SK-N-SH (cell line): ENCODE measurements around the gene CDRT15L2.
"Not testable (repeated sequence)": the region's sequence is repeated elsewhere in the genome, so short reads cannot be mapped to it uniquely, and the experiment has no call there.

ENCODE experiments used
- FOXJ3 ChIP-seq: sonication (generic); formaldehyde crosslinking; IDR thresholded peaks from 2 replicates; pipeline ENCODE4 v1.5.1; 2020; ENCODE audit warnings: mild to moderate bottlenecking, missing genetic modification reagents
- FOXM1 ChIP-seq: IDR thresholded peaks from 2 replicates; pipeline ENCODE4 v1.4.0; 2012; ENCODE audit warnings: low read depth, mild to moderate bottlenecking
- GABPA ChIP-seq: IDR thresholded peaks from 2 replicates; pipeline ENCODE4 v1.4.0; 2012; ENCODE audit warnings: low read depth, mild to moderate bottlenecking
- POLR2AphosphoS5 ChIP-seq: IDR thresholded peaks from 2 replicates; pipeline ENCODE4 v1.6.1; 2012; ENCODE audit warnings: low read depth, low read length
- RAD21 ChIP-seq: IDR thresholded peaks from 2 replicates; pipeline ENCODE4 v1.6.1; 2012; ENCODE audit warnings: mild to moderate bottlenecking, low read length
- RFX5 ChIP-seq: IDR thresholded peaks from 2 replicates; pipeline ENCODE4 v1.6.1; 2012; ENCODE audit warnings: mild to moderate bottlenecking, improper control_type of control experiment, low read length
- TAF1 ChIP-seq: IDR thresholded peaks from 2 replicates; pipeline ENCODE4 v1.6.1; 2012; ENCODE audit warnings: low read depth, mild to moderate bottlenecking, low read length, moderate library complexity, borderline replicate concordance
- TEAD4 ChIP-seq: IDR thresholded peaks from 2 replicates; pipeline ENCODE4 v1.4.0; 2012; ENCODE audit warnings: mild to moderate bottlenecking, borderline replicate concordance; ENCODE audit not compliant: insufficient read depth
- TF ChIP-seq, protein P1 (sequence below): fragments of 200-600 bp; sonication (generic); IDR thresholded peaks from 2 replicates; pipeline ENCODE4 v1.6.1; 2017; ENCODE audit warnings: antibody characterized with exemption, mild to moderate bottlenecking, moderate library complexity
- TF ChIP-seq, protein P2 (sequence below): IDR thresholded peaks from 2 replicates; pipeline ENCODE4 v1.4.0; 2012; ENCODE audit warnings: low read depth, borderline replicate concordance
- TF ChIP-seq, protein P3 (sequence below): IDR thresholded peaks from 2 replicates; pipeline ENCODE4 v1.6.1; 2012; ENCODE audit warnings: mild to moderate bottlenecking, low read depth, low read length, moderate library complexity

DNA sequence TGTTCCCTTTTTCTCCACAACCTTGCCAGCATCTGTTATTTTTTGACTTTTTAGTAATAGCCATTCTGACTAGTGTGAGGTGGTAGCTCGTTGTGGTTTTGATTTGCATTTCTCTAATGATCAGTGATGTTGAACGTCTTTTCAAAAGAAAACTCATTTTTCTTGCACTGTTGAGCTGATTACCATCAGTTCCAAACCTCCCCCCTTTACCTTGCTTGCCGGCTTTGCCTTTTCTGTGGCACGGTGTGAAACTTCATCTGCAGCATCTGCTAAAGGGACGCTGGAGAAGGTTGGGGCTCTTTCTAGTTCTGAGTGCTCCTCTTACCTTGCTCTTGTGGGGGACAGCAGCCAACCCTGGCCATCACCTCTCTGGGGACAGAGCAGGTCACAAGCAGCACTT lies 39.1 kb upstream of the CDRT15L2 start:
- not testable (repeated sequence) for TF ChIP-seq RFX5; TEAD4; POLR2AphosphoS5; FOXM1; FOXJ3 (CRISPR knock-in tag); RAD21; GABPA; TAF1
- TF ChIP-seq, protein P1, sequence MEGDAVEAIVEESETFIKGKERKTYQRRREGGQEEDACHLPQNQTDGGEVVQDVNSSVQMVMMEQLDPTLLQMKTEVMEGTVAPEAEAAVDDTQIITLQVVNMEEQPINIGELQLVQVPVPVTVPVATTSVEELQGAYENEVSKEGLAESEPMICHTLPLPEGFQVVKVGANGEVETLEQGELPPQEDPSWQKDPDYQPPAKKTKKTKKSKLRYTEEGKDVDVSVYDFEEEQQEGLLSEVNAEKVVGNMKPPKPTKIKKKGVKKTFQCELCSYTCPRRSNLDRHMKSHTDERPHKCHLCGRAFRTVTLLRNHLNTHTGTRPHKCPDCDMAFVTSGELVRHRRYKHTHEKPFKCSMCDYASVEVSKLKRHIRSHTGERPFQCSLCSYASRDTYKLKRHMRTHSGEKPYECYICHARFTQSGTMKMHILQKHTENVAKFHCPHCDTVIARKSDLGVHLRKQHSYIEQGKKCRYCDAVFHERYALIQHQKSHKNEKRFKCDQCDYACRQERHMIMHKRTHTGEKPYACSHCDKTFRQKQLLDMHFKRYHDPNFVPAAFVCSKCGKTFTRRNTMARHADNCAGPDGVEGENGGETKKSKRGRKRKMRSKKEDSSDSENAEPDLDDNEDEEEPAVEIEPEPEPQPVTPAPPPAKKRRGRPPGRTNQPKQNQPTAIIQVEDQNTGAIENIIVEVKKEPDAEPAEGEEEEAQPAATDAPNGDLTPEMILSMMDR, result not testable (repeated sequence)
- TF ChIP-seq, protein P2, sequence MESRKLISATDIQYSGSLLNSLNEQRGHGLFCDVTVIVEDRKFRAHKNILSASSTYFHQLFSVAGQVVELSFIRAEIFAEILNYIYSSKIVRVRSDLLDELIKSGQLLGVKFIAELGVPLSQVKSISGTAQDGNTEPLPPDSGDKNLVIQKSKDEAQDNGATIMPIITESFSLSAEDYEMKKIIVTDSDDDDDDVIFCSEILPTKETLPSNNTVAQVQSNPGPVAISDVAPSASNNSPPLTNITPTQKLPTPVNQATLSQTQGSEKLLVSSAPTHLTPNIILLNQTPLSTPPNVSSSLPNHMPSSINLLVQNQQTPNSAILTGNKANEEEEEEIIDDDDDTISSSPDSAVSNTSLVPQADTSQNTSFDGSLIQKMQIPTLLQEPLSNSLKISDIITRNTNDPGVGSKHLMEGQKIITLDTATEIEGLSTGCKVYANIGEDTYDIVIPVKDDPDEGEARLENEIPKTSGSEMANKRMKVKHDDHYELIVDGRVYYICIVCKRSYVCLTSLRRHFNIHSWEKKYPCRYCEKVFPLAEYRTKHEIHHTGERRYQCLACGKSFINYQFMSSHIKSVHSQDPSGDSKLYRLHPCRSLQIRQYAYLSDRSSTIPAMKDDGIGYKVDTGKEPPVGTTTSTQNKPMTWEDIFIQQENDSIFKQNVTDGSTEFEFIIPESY, result not testable (repeated sequence)
- TF ChIP-seq, protein P3, sequence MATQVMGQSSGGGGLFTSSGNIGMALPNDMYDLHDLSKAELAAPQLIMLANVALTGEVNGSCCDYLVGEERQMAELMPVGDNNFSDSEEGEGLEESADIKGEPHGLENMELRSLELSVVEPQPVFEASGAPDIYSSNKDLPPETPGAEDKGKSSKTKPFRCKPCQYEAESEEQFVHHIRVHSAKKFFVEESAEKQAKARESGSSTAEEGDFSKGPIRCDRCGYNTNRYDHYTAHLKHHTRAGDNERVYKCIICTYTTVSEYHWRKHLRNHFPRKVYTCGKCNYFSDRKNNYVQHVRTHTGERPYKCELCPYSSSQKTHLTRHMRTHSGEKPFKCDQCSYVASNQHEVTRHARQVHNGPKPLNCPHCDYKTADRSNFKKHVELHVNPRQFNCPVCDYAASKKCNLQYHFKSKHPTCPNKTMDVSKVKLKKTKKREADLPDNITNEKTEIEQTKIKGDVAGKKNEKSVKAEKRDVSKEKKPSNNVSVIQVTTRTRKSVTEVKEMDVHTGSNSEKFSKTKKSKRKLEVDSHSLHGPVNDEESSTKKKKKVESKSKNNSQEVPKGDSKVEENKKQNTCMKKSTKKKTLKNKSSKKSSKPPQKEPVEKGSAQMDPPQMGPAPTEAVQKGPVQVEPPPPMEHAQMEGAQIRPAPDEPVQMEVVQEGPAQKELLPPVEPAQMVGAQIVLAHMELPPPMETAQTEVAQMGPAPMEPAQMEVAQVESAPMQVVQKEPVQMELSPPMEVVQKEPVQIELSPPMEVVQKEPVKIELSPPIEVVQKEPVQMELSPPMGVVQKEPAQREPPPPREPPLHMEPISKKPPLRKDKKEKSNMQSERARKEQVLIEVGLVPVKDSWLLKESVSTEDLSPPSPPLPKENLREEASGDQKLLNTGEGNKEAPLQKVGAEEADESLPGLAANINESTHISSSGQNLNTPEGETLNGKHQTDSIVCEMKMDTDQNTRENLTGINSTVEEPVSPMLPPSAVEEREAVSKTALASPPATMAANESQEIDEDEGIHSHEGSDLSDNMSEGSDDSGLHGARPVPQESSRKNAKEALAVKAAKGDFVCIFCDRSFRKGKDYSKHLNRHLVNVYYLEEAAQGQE, result not testable (repeated sequence)
